ENCODE measurements around the gene CSK.

- TF ChIP-seq ZBTB33 (IDR thresholded peaks at IDR 0.05), result no peak
- TF ChIP-seq CTCF (IDR thresholded peaks at IDR 0.05; ENCODE audit: low read depth, low read length, missing input control), result no peak
- TF ChIP-seq RAD21 (IDR thresholded peaks at IDR 0.05), result peak in 1 of 2 donors; percentile 18
- no peak for TF ChIP-seq TAF1 (conservative IDR thresholded peaks at IDR 0.05)
- no peak for TF ChIP-seq REST (IDR thresholded peaks at IDR 0.05)
- TF ChIP-seq MAX (IDR thresholded peaks at IDR 0.05), result no peak
- TF ChIP-seq JUND (IDR thresholded peaks at IDR 0.05), result no peak
- TF ChIP-seq ATF3 (IDR thresholded peaks at IDR 0.05), result no peak
- TF ChIP-seq EGR1 (IDR thresholded peaks at IDR 0.05; ENCODE audit: low read depth in 2 of 2), result no peak
- TF ChIP-seq GABPA (IDR thresholded peaks at IDR 0.05 in 1 of 2, conservative IDR thresholded peaks at IDR 0.05 in 1 of 2), result no peak
- TF ChIP-seq SP1 (IDR thresholded peaks at IDR 0.05), result peak; percentile 21
- TF ChIP-seq YY1 (IDR thresholded peaks at IDR 0.05), result no peak
These were observed 7.3 kb downstream of the CSK start for GRCh38 chr15:74789171-74789631.
